ENCODE data around the gene ADAMTS9. TPM values are rescaled to one million over a fixed set of nuclear protein-coding genes. Genes with fewer than 3 reads are reported as not detected.

Gene ADAMTS9
- total RNA-seq, 1 experiment from 2014 or later = 1.2 TPM

- ChIA-PET CTCF (no interaction called here), POLR2A (ENCODE audit: unreplicated experiment) (no interaction called here)
- no peak overlapping the region for H3K4me3 ChIP-seq
- no peaks in the 10 kb centered on the region for H3K36me3 ChIP-seq (ENCODE audit: low read depth)
- TF ChIP-seq EZH2 (IDR thresholded peaks at IDR 0.05; ENCODE audit: low read depth) (no peak), CTCF (conservative IDR thresholded peaks at IDR 0.05) (no peak)
- H2AFZ ChIP-seq = no peak overlapping the region
- BruUV-seq (replicated peaks) = no TSS peak
- H3K4me1 ChIP-seq (replicated peaks; ENCODE audit: insufficient read depth) = no peaks in the 10 kb centered on the region
- H3K9me2 ChIP-seq (ENCODE audit: insufficient read depth) = no peaks in the 10 kb centered on the region
- H3K27me3 ChIP-seq (ENCODE audit: insufficient read depth, low read depth) = no peaks in the 10 kb centered on the region
- H3K79me2 ChIP-seq (ENCODE audit: low read depth) = no peaks in the 10 kb centered on the region
- no peaks in the 10 kb centered on the region for H3F3A ChIP-seq (ENCODE audit: insufficient read depth, low read depth)
- H4K20me1 ChIP-seq (ENCODE audit: insufficient read depth) = no peaks in the 10 kb centered on the region
- no peak overlapping the region for H3K4me2 ChIP-seq
- no peak for DNase-seq
- no peaks in the 10 kb centered on the region for H3K9me3 ChIP-seq (ENCODE audit: insufficient read depth, low read depth)
- no peak overlapping the region for H3K27ac ChIP-seq
- intact Hi-C loops (cut with micrococcal nuclease; ENCODE audit: unreplicated experiment) = no loop called here
Measured at GRCh38 chr3:64644483-64644882, 43.3 kb downstream of the ADAMTS9 start.

- DNase-seq = no peak
Measured at GRCh38 chr3:64642327-64643151, 45.3 kb downstream of the ADAMTS9 start.

GRCh38 chr3:64638981-64639481, 48.8 kb downstream of the ADAMTS9 start:
- no peaks in the 10 kb centered on the region for H3K4me1 ChIP-seq (replicated peaks; ENCODE audit: insufficient read depth)
- no peaks in the 10 kb centered on the region for H4K20me1 ChIP-seq (ENCODE audit: insufficient read depth)
- CTCF ChIA-PET = no interaction called here
- DNase-seq = no peak
- BruUV-seq (replicated peaks) = no TSS peak
- no peak overlapping the region for H2AFZ ChIP-seq
- H3K27ac ChIP-seq = no peak overlapping the region
- intact Hi-C loops (cut with micrococcal nuclease; ENCODE audit: unreplicated experiment) = no loop called here
- POLR2A ChIA-PET (ENCODE audit: unreplicated experiment) = interaction anchor here (0.6 kb wide), 1 partner anchor 998 kb away, joined by 6 read pairs; no protein-coding TSS in a partner anchor
- TF ChIP-seq EZH2 (IDR thresholded peaks at IDR 0.05; ENCODE audit: low read depth) (no peak), CTCF (conservative IDR thresholded peaks at IDR 0.05) (no peak)
- no peaks in the 10 kb centered on the region for H3K9me3 ChIP-seq (ENCODE audit: insufficient read depth, low read depth)
- H3K27me3 ChIP-seq (ENCODE audit: insufficient read depth, low read depth) = no peaks in the 10 kb centered on the region
- H3F3A ChIP-seq (ENCODE audit: insufficient read depth, low read depth) = no peaks in the 10 kb centered on the region
- H3K4me2 ChIP-seq = no peak overlapping the region
- H3K4me3 ChIP-seq = no peak overlapping the region
- H3K36me3 ChIP-seq (ENCODE audit: low read depth) = no peaks in the 10 kb centered on the region
- no peaks in the 10 kb centered on the region for H3K79me2 ChIP-seq (ENCODE audit: low read depth)
- H3K9me2 ChIP-seq (ENCODE audit: insufficient read depth) = no peaks in the 10 kb centered on the region

More at GRCh38 chr3:64642327-64643151, 45.3 kb downstream of the ADAMTS9 start:
- no peak overlapping the region for H2AFZ ChIP-seq
- TF ChIP-seq EZH2 (IDR thresholded peaks at IDR 0.05; ENCODE audit: low read depth) (no peak), CTCF (conservative IDR thresholded peaks at IDR 0.05) (no peak)
- no peaks in the 10 kb centered on the region for H3K27me3 ChIP-seq (ENCODE audit: insufficient read depth, low read depth)
- H3K4me3 ChIP-seq = no peak overlapping the region
- H3K9me3 ChIP-seq (ENCODE audit: insufficient read depth, low read depth) = no peaks in the 10 kb centered on the region
- intact Hi-C loops (cut with micrococcal nuclease; ENCODE audit: unreplicated experiment) = no loop called here
- no peak overlapping the region for H3K27ac ChIP-seq
- no peak overlapping the region for H3K4me2 ChIP-seq
- H3K36me3 ChIP-seq (ENCODE audit: low read depth) = no peaks in the 10 kb centered on the region
- no peaks in the 10 kb centered on the region for H3K9me2 ChIP-seq (ENCODE audit: insufficient read depth)
- no peaks in the 10 kb centered on the region for H3K4me1 ChIP-seq (replicated peaks; ENCODE audit: insufficient read depth)
- no peaks in the 10 kb centered on the region for H3F3A ChIP-seq (ENCODE audit: insufficient read depth, low read depth)
- no peaks in the 10 kb centered on the region for H3K79me2 ChIP-seq (ENCODE audit: low read depth)
- H4K20me1 ChIP-seq (ENCODE audit: insufficient read depth) = no peaks in the 10 kb centered on the region
- ChIA-PET POLR2A (ENCODE audit: unreplicated experiment) (no interaction called here), CTCF (no interaction called here)
- no TSS peak for BruUV-seq (replicated peaks)

All from PC-9 (cell line).